OCI-LY7 (cell line): ENCODE results near the gene CALY. TPM values are rescaled to one million over a fixed set of nuclear protein-coding genes. Genes with fewer than 3 reads are reported as not detected.
A peak's percentile ranks its signal among the peaks of the same experiment; 100 is the strongest.

Experiments used
- BruUV-seq: library from RNA; stranded (reverse); fragments of 400-500 nt; replicated peaks from 2 replicates; lab custom pipeline; 2021; lab: Mats Ljungman, UMichigan
- CTCF ChIA-PET: fragments of 300-600 bp; sonication (Branson Sonifier 250); formaldehyde crosslinking; loops from one replicate; lab custom pipeline; 2022; ENCODE audit warnings: antibody characterized with exemption; ENCODE audit not compliant: unreplicated experiment; lab: Charles Lee
- POLR2A ChIA-PET: fragments of 300-600 bp; sonication (Branson Sonifier 250); formaldehyde crosslinking; loops from one replicate; lab custom pipeline; 2022; ENCODE audit warnings: antibody characterized with exemption; lab: Charles Lee
- DNase-seq: peaks from one replicate; pipeline ENCODE4 v3.0.0-alpha.2; 2015; ENCODE audit warnings: low spot score
- H2AFZ ChIP-seq: fragments of 200-600 bp; sonication (generic), shearing (Covaris generic); 2 replicates; pipeline ENCODE4 v1.6.1; 2014; ENCODE audit warnings: mild to moderate bottlenecking, antibody characterized with exemption, low read length, moderate library complexity
- H3K27ac ChIP-seq: fragments of 200-600 bp; sonication (generic); 2 replicates; pipeline ENCODE4 v1.5.1; 2014; ENCODE audit warnings: mixed run types, low read depth, mild to moderate bottlenecking, moderate library complexity, low read length, inconsistent platforms; ENCODE audit not compliant: poor library complexity, severe bottlenecking
- H3K36me3 ChIP-seq: fragments of 200-600 bp; sonication (generic); 2 replicates; pipeline ENCODE4 v1.6.1; 2014; ENCODE audit warnings: mild to moderate bottlenecking, antibody characterized with exemption, low read length, moderate library complexity, mixed read lengths; ENCODE audit not compliant: insufficient read depth
- H3K4me1 ChIP-seq: fragments of 200-600 bp; sonication (generic); 2 replicates; pipeline ENCODE4 v1.5.1; 2014; ENCODE audit warnings: mild to moderate bottlenecking, low read length; ENCODE audit not compliant: insufficient read depth, poor library complexity, severe bottlenecking
- H3K4me2 ChIP-seq: fragments of 200-600 bp; sonication (generic); 2 replicates; pipeline ENCODE4 v1.6.1; 2014; ENCODE audit warnings: mild to moderate bottlenecking, low read length
- H3K4me3 ChIP-seq: fragments of 200-600 bp; sonication (generic); 2 replicates; pipeline ENCODE4 v1.5.1; 2014; ENCODE audit warnings: mild to moderate bottlenecking, low read depth, low read length; ENCODE audit not compliant: poor library complexity, severe bottlenecking
- H3K79me2 ChIP-seq: fragments of 200-600 bp; sonication (generic); 2 replicates; pipeline ENCODE4 v1.6.1; 2016; ENCODE audit warnings: low read depth, mild to moderate bottlenecking, low read length, moderate library complexity, mixed read lengths; ENCODE audit not compliant: insufficient read depth
- H3K9me2 ChIP-seq: fragments of 200-600 bp; sonication (generic); 2 replicates; pipeline ENCODE4 v1.6.1; 2016; ENCODE audit warnings: mild to moderate bottlenecking, low read length, mixed read lengths; ENCODE audit not compliant: insufficient read depth
- H3K9me3 ChIP-seq: fragments of 200-600 bp; sonication (generic); 2 replicates; pipeline ENCODE4 v1.6.1; 2014; ENCODE audit warnings: mild to moderate bottlenecking, mixed run types, low read length, mixed read lengths
- H4K20me1 ChIP-seq: fragments of 200-600 bp; sonication (generic); 2 replicates; pipeline ENCODE4 v1.6.1; 2014; ENCODE audit warnings: mild to moderate bottlenecking, antibody characterized with exemption, low read length, moderate library complexity, mixed read lengths; ENCODE audit not compliant: insufficient read depth
- EZH2phosphoT487 ChIP-seq: fragments of 200-600 bp; sonication (generic); IDR thresholded peaks from 2 replicates; pipeline ENCODE4 v1.6.1; 2018; ENCODE audit warnings: low read depth, borderline replicate concordance, mild to moderate bottlenecking, mixed run types, antibody characterized with exemption, low read length, moderate library complexity, mixed read lengths
- intact Hi-C: fragments of 100-400 bp; cut with micrococcal nuclease; formaldehyde crosslinking; loops from one replicate; pipeline ENCODE4 v1.10.0; 2022; ENCODE audit not compliant: unreplicated experiment
- microRNA-seq: library from miRNA; unstranded; fragments of <30 nt; microRNA quantifications from one replicate; pipeline ENCODE4 v1.2.0, GENCODE V29; 2022; ENCODE audit warnings: borderline replicate concordance
- small RNA-seq: library from RNA; depleted of rRNA; stranded (forward); fragments of <200 nt; gene quantifications from one replicate; pipeline ENCODE3, GENCODE V24; 2014
- total RNA-seq, 2 experiments: library from RNA; depleted of rRNA in 1 of 2; stranded (reverse); fragments of >200 nt in 1 of 2; shearing (Covaris generic) in 1 of 2; gene quantifications; 2 replicates each; pipeline ENCODE4 v1.2.3, GENCODE V29; 2014 to 2022
- TF ChIP-seq, protein P1 (sequence below): fragments of 200-600 bp; sonication (generic); conservative IDR thresholded peaks from 2 replicates; pipeline ENCODE4 v1.5.1; 2014; ENCODE audit warnings: mild to moderate bottlenecking, antibody characterized with exemption, low read length, moderate library complexity, mixed read lengths

The CALY gene
- total RNA-seq, 2 experiments from 2014 or later = not detected

- TF ChIP-seq, protein P1, sequence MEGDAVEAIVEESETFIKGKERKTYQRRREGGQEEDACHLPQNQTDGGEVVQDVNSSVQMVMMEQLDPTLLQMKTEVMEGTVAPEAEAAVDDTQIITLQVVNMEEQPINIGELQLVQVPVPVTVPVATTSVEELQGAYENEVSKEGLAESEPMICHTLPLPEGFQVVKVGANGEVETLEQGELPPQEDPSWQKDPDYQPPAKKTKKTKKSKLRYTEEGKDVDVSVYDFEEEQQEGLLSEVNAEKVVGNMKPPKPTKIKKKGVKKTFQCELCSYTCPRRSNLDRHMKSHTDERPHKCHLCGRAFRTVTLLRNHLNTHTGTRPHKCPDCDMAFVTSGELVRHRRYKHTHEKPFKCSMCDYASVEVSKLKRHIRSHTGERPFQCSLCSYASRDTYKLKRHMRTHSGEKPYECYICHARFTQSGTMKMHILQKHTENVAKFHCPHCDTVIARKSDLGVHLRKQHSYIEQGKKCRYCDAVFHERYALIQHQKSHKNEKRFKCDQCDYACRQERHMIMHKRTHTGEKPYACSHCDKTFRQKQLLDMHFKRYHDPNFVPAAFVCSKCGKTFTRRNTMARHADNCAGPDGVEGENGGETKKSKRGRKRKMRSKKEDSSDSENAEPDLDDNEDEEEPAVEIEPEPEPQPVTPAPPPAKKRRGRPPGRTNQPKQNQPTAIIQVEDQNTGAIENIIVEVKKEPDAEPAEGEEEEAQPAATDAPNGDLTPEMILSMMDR = peak; percentile 65
- TF ChIP-seq EZH2phosphoT487 = no peak
- Histone ChIP-seq H3K4me1 (peaks cover 47% of the 10 kb centered on the region), H3K4me2 (peak overlapping the region; percentile 86)
Measured at GRCh38 chr10:133275684-133276092, 61.0 kb downstream of the CALY start.

DNA sequence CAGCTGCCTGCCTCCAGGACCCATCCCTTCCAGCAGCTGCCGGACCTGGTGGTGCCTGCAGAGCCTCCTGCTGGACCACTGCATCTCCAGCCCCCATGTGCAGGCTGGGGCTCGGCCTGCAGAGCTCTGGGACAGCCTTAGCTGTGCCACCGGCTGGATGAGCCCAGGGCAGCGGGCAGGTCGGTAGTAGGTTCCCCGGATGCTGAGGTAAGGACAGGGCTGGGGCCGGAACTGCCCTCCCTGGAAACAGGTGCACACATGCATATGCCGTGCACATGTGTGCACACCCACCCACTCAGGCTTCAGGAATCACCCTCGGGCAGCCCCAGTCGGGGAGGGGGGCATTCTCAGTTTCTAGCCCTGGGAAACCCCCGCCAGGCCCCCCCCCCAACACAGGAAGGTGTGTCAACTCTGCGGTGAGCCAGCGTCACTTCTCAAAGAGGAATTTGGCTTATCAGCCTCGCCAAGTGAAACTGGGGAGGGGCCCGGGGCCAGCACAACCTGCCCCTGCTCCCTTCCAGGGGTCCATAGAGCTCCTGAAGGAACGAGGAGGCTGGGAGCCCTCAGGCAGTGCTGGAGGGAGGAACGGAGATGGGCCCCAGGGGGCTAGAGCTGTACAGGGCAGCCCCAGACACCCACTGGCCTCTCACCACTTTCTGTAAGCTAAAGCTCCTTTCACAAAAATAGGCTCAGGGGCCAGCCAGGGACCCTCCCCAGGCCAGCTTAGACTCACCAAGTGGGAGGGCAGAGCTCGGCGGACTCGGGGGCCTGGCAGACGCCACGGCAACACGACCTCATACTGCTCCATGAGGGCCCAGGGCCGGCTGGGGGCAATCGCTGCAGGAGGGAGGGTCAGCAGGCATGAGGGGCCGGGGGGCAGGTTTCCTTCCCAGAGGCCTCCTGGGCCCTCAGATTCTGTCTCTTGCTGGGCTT lies 61.7 kb downstream of the CALY start:
- CTCF ChIA-PET = interaction anchor here (0.7 to 1.0 kb wide), 2 partner anchors 10 to 16 kb away, joined by 3 to 4 read pairs; no protein-coding TSS in a partner anchor
- POLR2A ChIA-PET = interaction anchor here (1.0 kb wide), 1 partner anchor 16 kb away, joined by 3 read pairs; no protein-coding TSS in a partner anchor
- Histone ChIP-seq H2AFZ (peak overlapping the region; percentile 7; the same call in 1 of the 2 replicates), H3K36me3 (no peaks in the 10 kb centered on the region), H3K4me2 (peak overlapping the region; percentile 86), H3K4me3 (peak overlapping the region; percentile 66), H3K9me2 (no peaks in the 10 kb centered on the region), H3K4me1 (peaks cover 47% of the 10 kb centered on the region), H3K79me2 (no peaks in the 10 kb centered on the region), H3K27ac (peak overlapping the region; percentile 45), H3K9me3 (no peaks in the 10 kb centered on the region), H4K20me1 (no peaks in the 10 kb centered on the region; the same call in 1 of the 2 replicates)
- TF ChIP-seq, protein P1 = no peak
- TF ChIP-seq EZH2phosphoT487 = no peak
- DNase-seq = peak; percentile 77
- intact Hi-C loops = loop anchor here (5.0 kb wide), 1 partner anchor 133 kb away; no protein-coding TSS in a partner anchor
- no TSS peak for BruUV-seq

More at GRCh38 chr10:133275684-133276092, 61.0 kb downstream of the CALY start:
- H4K20me1 ChIP-seq = no peaks in the 10 kb centered on the region
- no peaks in the 10 kb centered on the region for H3K36me3 ChIP-seq
- H2AFZ ChIP-seq = peak overlapping the region; percentile 34; the same call in 1 of the 2 replicates
- DNase-seq = peak; percentile 53
- ChIA-PET CTCF (interaction anchor here (1.0 kb wide), 1 partner anchor 9 kb away, joined by 3 read pairs; no protein-coding TSS in a partner anchor), POLR2A (interaction anchor here (1.0 kb wide), 1 partner anchor 17 kb away, joined by 3 read pairs; no protein-coding TSS in a partner anchor)
- no peaks in the 10 kb centered on the region for H3K9me3 ChIP-seq
- H3K79me2 ChIP-seq = no peaks in the 10 kb centered on the region
- H3K9me2 ChIP-seq = no peaks in the 10 kb centered on the region
- H3K27ac ChIP-seq = peak overlapping the region; percentile 45
- peak overlapping the region; percentile 66 for H3K4me3 ChIP-seq
- no TSS peak for BruUV-seq
- intact Hi-C loops = loop anchor here (5.0 kb wide), 1 partner anchor 133 kb away; no protein-coding TSS in a partner anchor

Small RNA genes within 50 kb of the gene (microRNA-seq; reads per million reads assigned to microRNA genes)
- 25.0 reads per million, percentile 33 among the genes with 10 or more reads in this experiment for gene MIR3944

Small RNA genes within 50 kb of the gene (small RNA-seq; reads per million reads assigned to genes)
- gene AL360181.4 (not detected), gene BANF1P2 (not detected), gene MIR3944 (not detected)

Other genes starting within 250 kb of the CALY start
- not detected in 2 replicates for gene ADGRA1, start 249.0 kb downstream of the CALY start, total RNA-seq (2014; rRNA removed; shearing (Covaris generic))
- not detected in 2 replicates for gene ADGRA1, start 249.0 kb downstream of the CALY start, total RNA-seq (2022)
- not detected in 2 replicates for gene KNDC1, start 176.7 kb downstream of the CALY start, total RNA-seq (2014; rRNA removed; shearing (Covaris generic))
- gene KNDC1, start 176.7 kb downstream of the CALY start, total RNA-seq (2022) = not detected in 2 replicates
- gene UTF1, start 106.7 kb downstream of the CALY start, total RNA-seq (2014; rRNA removed; shearing (Covaris generic)) = not detected in 2 replicates
- gene UTF1, start 106.7 kb downstream of the CALY start, total RNA-seq (2022) = not detected in 2 replicates
- not detected in 2 replicates for gene VENTX, start 99.0 kb downstream of the CALY start, total RNA-seq (2014; rRNA removed; shearing (Covaris generic))
- gene VENTX, start 99.0 kb downstream of the CALY start, total RNA-seq (2022) = not detected in 2 replicates
- gene ADAM8, start 60.0 kb downstream of the CALY start, total RNA-seq (2014; rRNA removed; shearing (Covaris generic)) = 7.5 and 10.0 TPM in 2 replicates
- gene ADAM8, start 60.0 kb downstream of the CALY start, total RNA-seq (2022) = 16.3 and 17.6 TPM in 2 replicates
- 37.8 and 40.5 TPM in 2 replicates for gene TUBGCP2, start 28.0 kb downstream of the CALY start, total RNA-seq (2014; rRNA removed; shearing (Covaris generic))
- gene TUBGCP2, start 28.0 kb downstream of the CALY start, total RNA-seq (2022) = 53.0 and 56.1 TPM in 2 replicates
- 64.7 and 95.0 TPM in 2 replicates for gene ZNF511, start 28.0 kb downstream of the CALY start, total RNA-seq (2014; rRNA removed; shearing (Covaris generic))
- 60.6 and 68.8 TPM in 2 replicates for gene ZNF511, start 28.0 kb downstream of the CALY start, total RNA-seq (2022)
- gene PRAP1, start 10.5 kb upstream of the CALY start, total RNA-seq (2014; rRNA removed; shearing (Covaris generic)) = not detected in 2 replicates
- gene PRAP1, start 10.5 kb upstream of the CALY start, total RNA-seq (2022) = not detected in 2 replicates
- 46.0 and 47.5 TPM in 2 replicates for gene FUOM, start 21.1 kb upstream of the CALY start, total RNA-seq (2014; rRNA removed; shearing (Covaris generic))
- 23.6 and 30.4 TPM in 2 replicates for gene FUOM, start 21.1 kb upstream of the CALY start, total RNA-seq (2022)
- 39.5 and 48.3 TPM in 2 replicates for gene ECHS1, start 36.5 kb upstream of the CALY start, total RNA-seq (2014; rRNA removed; shearing (Covaris generic))
- 42.2 and 46.2 TPM in 2 replicates for gene ECHS1, start 36.5 kb upstream of the CALY start, total RNA-seq (2022)
- gene PAOX, start 42.4 kb upstream of the CALY start, total RNA-seq (2014; rRNA removed; shearing (Covaris generic)) = 5.9 and 10.7 TPM in 2 replicates
- gene PAOX, start 42.4 kb upstream of the CALY start, total RNA-seq (2022) = 16.0 and 28.1 TPM in 2 replicates
- 60.3 and 85.6 TPM in 2 replicates for gene MTG1, start 57.3 kb upstream of the CALY start, total RNA-seq (2014; rRNA removed; shearing (Covaris generic))
- gene MTG1, start 57.3 kb upstream of the CALY start, total RNA-seq (2022) = 101 and 107 TPM in 2 replicates
- gene SPRN, start 87.7 kb upstream of the CALY start, total RNA-seq (2014; rRNA removed; shearing (Covaris generic)) = not detected in 2 replicates
- gene SPRN, start 87.7 kb upstream of the CALY start, total RNA-seq (2022) = not detected in 2 replicates
- 7.3 and 10.0 TPM in 2 replicates for gene SCART1, start 117.0 kb upstream of the CALY start, total RNA-seq (2014; rRNA removed; shearing (Covaris generic))
- 10.9 and 15.2 TPM in 2 replicates for gene SCART1, start 117.0 kb upstream of the CALY start, total RNA-seq (2022)
- gene CYP2E1, start 190.5 kb upstream of the CALY start, total RNA-seq (2014; rRNA removed; shearing (Covaris generic)) = 1.9 and 2.7 TPM in 2 replicates
- gene CYP2E1, start 190.5 kb upstream of the CALY start, total RNA-seq (2022) = 1.7 and 2.4 TPM in 2 replicates
- gene SYCE1, start 228.7 kb upstream of the CALY start, total RNA-seq (2014; rRNA removed; shearing (Covaris generic)) = not detected in 2 replicates
- gene SYCE1, start 228.7 kb upstream of the CALY start, total RNA-seq (2022) = not detected in 2 replicates